Inflammatory macrophage treated with lipopolysaccharide for 4 hours (primary cell): ENCODE results near the gene CDK14.

Source experiments
- DNase-seq: peaks from one replicate; pipeline ENCODE4 v3.0.0-alpha.2; 2020

Gene CDK14

GRCh38 chr7:90817846-90818245 lies 221.7 kb downstream of the CDK14 start:
- no peak for DNase-seq

GRCh38 chr7:90818341-90818740 lies 222.2 kb downstream of the CDK14 start:
- DNase-seq: no peak

- no peak for DNase-seq
Measured at GRCh38 chr7:90821961-90822620, 226.0 kb downstream of the CDK14 start.

- DNase-seq: no peak
Measured at GRCh38 chr7:90824386-90825307, 228.5 kb downstream of the CDK14 start.

GRCh38 chr7:90825779-90826178 lies 229.7 kb downstream of the CDK14 start:
- no peak for DNase-seq

GRCh38 chr7:90828601-90829000 lies 232.5 kb downstream of the CDK14 start:
- DNase-seq: peak; percentile 2

- DNase-seq: no peak
Measured at GRCh38 chr7:90830308-90830707, 234.2 kb downstream of the CDK14 start.

- peak; percentile 14 for DNase-seq
Measured at GRCh38 chr7:90832726-90833125, 236.6 kb downstream of the CDK14 start.

- DNase-seq: no peak
Measured at GRCh38 chr7:90833443-90833842, 237.3 kb downstream of the CDK14 start.

- DNase-seq: no peak
Measured at GRCh38 chr7:90834771-90835170, 238.7 kb downstream of the CDK14 start.

GRCh38 chr7:90835861-90836260 lies 239.7 kb downstream of the CDK14 start:
- DNase-seq: no peak

GRCh38 chr7:90836937-90837336 lies 240.8 kb downstream of the CDK14 start:
- no peak for DNase-seq

GRCh38 chr7:90838799-90839198 lies 242.7 kb downstream of the CDK14 start:
- no peak for DNase-seq

GRCh38 chr7:90839316-90839715 lies 243.2 kb downstream of the CDK14 start:
- DNase-seq: no peak

GRCh38 chr7:90839727-90840291 lies 243.7 kb downstream of the CDK14 start:
- DNase-seq: no peak

- DNase-seq: no peak
Measured at GRCh38 chr7:90841759-90842429, 245.8 kb downstream of the CDK14 start.

- peak; percentile 2 for DNase-seq
Measured at GRCh38 chr7:90842430-90842788, 246.3 kb downstream of the CDK14 start.

- no peak for DNase-seq
Measured at GRCh38 chr7:90843472-90843871, 247.4 kb downstream of the CDK14 start.

GRCh38 chr7:90844421-90844820 lies 248.3 kb downstream of the CDK14 start:
- no peak for DNase-seq

- DNase-seq: no peak
Measured at GRCh38 chr7:90846192-90846591, 250.1 kb downstream of the CDK14 start.

- no peak for DNase-seq
Measured at GRCh38 chr7:90850066-90850465, 253.9 kb downstream of the CDK14 start.

- no peak for DNase-seq
Measured at GRCh38 chr7:90850471-90850870, 254.3 kb downstream of the CDK14 start.

- DNase-seq: no peak
Measured at GRCh38 chr7:90853205-90853604, 257.1 kb downstream of the CDK14 start.
